OCI-LY1 (cell line): ENCODE measurements around the gene MARCHF6.

ENCODE experiments used
- H2AFZ ChIP-seq: fragments of 200-600 bp; sonication (generic), shearing (Covaris generic); 2 replicates; pipeline ENCODE4 v1.6.0; 2014; ENCODE audit warnings: antibody characterized with exemption, mild to moderate bottlenecking, low read length
- H3F3A ChIP-seq: fragments of 200-600 bp; sonication (generic), shearing (Covaris generic); 2 replicates; pipeline ENCODE4 v1.6.0; 2014; ENCODE audit warnings: mild to moderate bottlenecking, antibody characterized with exemption, low read length, moderate library complexity; ENCODE audit not compliant: insufficient read depth
- H3K27ac ChIP-seq: fragments of 200-600 bp; sonication (generic); 2 replicates; pipeline ENCODE4 v1.5.1; 2014; ENCODE audit warnings: low read length, mixed run types, mild to moderate bottlenecking, low read depth; ENCODE audit not compliant: poor library complexity, severe bottlenecking
- H3K27me3 ChIP-seq: fragments of 200-600 bp; sonication (generic); 2 replicates; pipeline ENCODE4 v1.6.0; 2014; ENCODE audit warnings: antibody characterized with exemption, mild to moderate bottlenecking, low read length, moderate library complexity; ENCODE audit not compliant: insufficient read depth
- H3K36me3 ChIP-seq: fragments of 200-600 bp; sonication (generic); 2 replicates; pipeline ENCODE4 v1.6.1; 2014; ENCODE audit warnings: mild to moderate bottlenecking, antibody characterized with exemption, low read length, moderate library complexity, mixed read lengths; ENCODE audit not compliant: insufficient read depth
- H3K4me1 ChIP-seq: fragments of 200-600 bp; sonication (generic); 2 replicates; pipeline ENCODE4 v1.5.1; 2014; ENCODE audit warnings: mild to moderate bottlenecking, low read length, moderate library complexity; ENCODE audit not compliant: insufficient read depth, severe bottlenecking
- H3K4me2 ChIP-seq: fragments of 200-600 bp; sonication (generic), shearing (Covaris generic); 2 replicates; pipeline ENCODE4 v1.6.1; 2014; ENCODE audit warnings: low read length
- H3K4me3 ChIP-seq: fragments of 200-600 bp; sonication (generic); 2 replicates; pipeline ENCODE4 v1.5.1; 2014; ENCODE audit warnings: low read length, low read depth, mild to moderate bottlenecking, mixed read lengths; ENCODE audit not compliant: poor library complexity, severe bottlenecking
- H3K79me2 ChIP-seq: fragments of 200-600 bp; shearing (Covaris generic); 2 replicates; pipeline ENCODE4 v1.6.1; 2016; ENCODE audit warnings: mixed run types, low read length, mixed read lengths; ENCODE audit not compliant: insufficient read depth
- H3K9ac ChIP-seq: fragments of 200-600 bp; sonication (generic), shearing (Covaris generic); 2 replicates; pipeline ENCODE4 v1.6.1; 2014; ENCODE audit warnings: mild to moderate bottlenecking, low read length, mixed read lengths
- H3K9me2 ChIP-seq: fragments of 200-600 bp; sonication (generic), shearing (Covaris generic); 2 replicates; pipeline ENCODE4 v1.6.1; 2014; ENCODE audit warnings: low read depth, mild to moderate bottlenecking, low read length, mixed read lengths
- H3K9me3 ChIP-seq: fragments of 200-600 bp; shearing (Covaris generic); 2 replicates; pipeline ENCODE4 v1.6.1; 2014; ENCODE audit warnings: low read length, mixed read lengths
- H4K20me1 ChIP-seq: fragments of 200-600 bp; sonication (generic), shearing (Covaris generic); 2 replicates; pipeline ENCODE4 v1.6.0; 2016; ENCODE audit warnings: mild to moderate bottlenecking, low read length; ENCODE audit not compliant: insufficient read depth
- CTCF ChIP-seq: fragments of 200-600 bp; sonication (generic), shearing (Covaris generic); IDR thresholded peaks from 2 replicates; pipeline ENCODE4 v1.5.1; 2017; ENCODE audit warnings: mild to moderate bottlenecking, antibody characterized with exemption, low read length, moderate library complexity, mixed read lengths
- EZH2 ChIP-seq: fragments of 200-600 bp; sonication (generic), shearing (Covaris generic); IDR thresholded peaks from 2 replicates; pipeline ENCODE4 v1.8.0; 2017; ENCODE audit warnings: borderline replicate concordance, mixed run types, mild to moderate bottlenecking, antibody characterized with exemption, low read length, moderate library complexity, mixed read lengths

The MARCHF6 gene

GRCh38 chr5:10333154-10334006 lies 20.1 kb upstream of the MARCHF6 start:
- Histone ChIP-seq H3K4me3 (peak overlapping the region; percentile 54), H3K9me2 (no peaks in the 10 kb centered on the region)

GRCh38 chr5:10334831-10335230 lies 18.7 kb upstream of the MARCHF6 start:
- Histone ChIP-seq H3K9ac (no peak overlapping the region), H3K9me2 (no peaks in the 10 kb centered on the region), H3F3A (no peaks in the 10 kb centered on the region), H3K4me3 (no peak overlapping the region), H4K20me1 (no peaks in the 10 kb centered on the region), H3K79me2 (no peaks in the 10 kb centered on the region), H3K9me3 (no peaks in the 10 kb centered on the region), H3K4me1 (peaks cover 8% of the 10 kb centered on the region), H3K4me2 (no peak overlapping the region), H3K36me3 (no peaks in the 10 kb centered on the region), H2AFZ (no peak overlapping the region), H3K27me3 (0 out of 2 replicates have a peak, but pooled peaks cover 4% of the 10 kb centered on the region), H3K27ac (no peak overlapping the region)
- TF ChIP-seq EZH2 (no peak), CTCF (no peak)

More at GRCh38 chr5:10333154-10334006, 20.1 kb upstream of the MARCHF6 start:
- H2AFZ ChIP-seq: no peak overlapping the region
- no peaks in the 10 kb centered on the region for H3F3A ChIP-seq
- 0 out of 2 replicates have a peak, but pooled peaks cover 4% of the 10 kb centered on the region for H3K27me3 ChIP-seq
- no peak overlapping the region for H3K27ac ChIP-seq
- H4K20me1 ChIP-seq: no peaks in the 10 kb centered on the region
- H3K36me3 ChIP-seq: no peaks in the 10 kb centered on the region
- TF ChIP-seq EZH2 (no peak), CTCF (no peak)
- no peak overlapping the region; the same call in 1 of the 2 replicates for H3K9ac ChIP-seq
- no peaks in the 10 kb centered on the region for H3K79me2 ChIP-seq
- no peaks in the 10 kb centered on the region for H3K9me3 ChIP-seq
- H3K4me1 ChIP-seq: peaks cover 8% of the 10 kb centered on the region
- H3K4me2 ChIP-seq: peak overlapping the region; percentile 64

GRCh38 chr5:10335711-10336470 lies 17.6 kb upstream of the MARCHF6 start:
- Histone ChIP-seq H4K20me1 (no peaks in the 10 kb centered on the region), H3F3A (no peaks in the 10 kb centered on the region), H3K36me3 (no peaks in the 10 kb centered on the region), H3K27me3 (0 out of 2 replicates have a peak, but pooled peaks cover 4% of the 10 kb centered on the region), H3K4me3 (no peak overlapping the region), H3K4me1 (peaks cover 8% of the 10 kb centered on the region), H3K9me3 (no peaks in the 10 kb centered on the region), H3K9ac (no peak overlapping the region), H3K27ac (no peak overlapping the region), H2AFZ (no peak overlapping the region), H3K79me2 (no peaks in the 10 kb centered on the region), H3K4me2 (no peak overlapping the region), H3K9me2 (no peaks in the 10 kb centered on the region)
- TF ChIP-seq EZH2 (no peak), CTCF (no peak)
